Uterus (tissue), 2 donors: Measurements from ENCODE around the gene ST6GALNAC2.

Experiments used
- POLR2A ChIP-seq, 2 donors: fragments of 450-650 bp; IDR thresholded peaks; one replicate each; pipeline ENCODE4 v1.6.1; 2016; ENCODE audit warnings: antibody characterized with exemption in 2 of 2, mild to moderate bottlenecking in 1 of 2, moderate library complexity in 1 of 2
- TF ChIP-seq, protein P1 (sequence below), 4 experiments: fragments of 200-600 bp in 2 of 4; fragments of 450-650 bp in 2 of 4; sonication (generic) in 2 of 4; IDR thresholded peaks; one replicate each; pipeline ENCODE4 v1.5.1; 2016 to 2019; ENCODE audit warnings: antibody characterized with exemption in 4 of 4, mild to moderate bottlenecking in 2 of 4, moderate library complexity in 1 of 4

DNA sequence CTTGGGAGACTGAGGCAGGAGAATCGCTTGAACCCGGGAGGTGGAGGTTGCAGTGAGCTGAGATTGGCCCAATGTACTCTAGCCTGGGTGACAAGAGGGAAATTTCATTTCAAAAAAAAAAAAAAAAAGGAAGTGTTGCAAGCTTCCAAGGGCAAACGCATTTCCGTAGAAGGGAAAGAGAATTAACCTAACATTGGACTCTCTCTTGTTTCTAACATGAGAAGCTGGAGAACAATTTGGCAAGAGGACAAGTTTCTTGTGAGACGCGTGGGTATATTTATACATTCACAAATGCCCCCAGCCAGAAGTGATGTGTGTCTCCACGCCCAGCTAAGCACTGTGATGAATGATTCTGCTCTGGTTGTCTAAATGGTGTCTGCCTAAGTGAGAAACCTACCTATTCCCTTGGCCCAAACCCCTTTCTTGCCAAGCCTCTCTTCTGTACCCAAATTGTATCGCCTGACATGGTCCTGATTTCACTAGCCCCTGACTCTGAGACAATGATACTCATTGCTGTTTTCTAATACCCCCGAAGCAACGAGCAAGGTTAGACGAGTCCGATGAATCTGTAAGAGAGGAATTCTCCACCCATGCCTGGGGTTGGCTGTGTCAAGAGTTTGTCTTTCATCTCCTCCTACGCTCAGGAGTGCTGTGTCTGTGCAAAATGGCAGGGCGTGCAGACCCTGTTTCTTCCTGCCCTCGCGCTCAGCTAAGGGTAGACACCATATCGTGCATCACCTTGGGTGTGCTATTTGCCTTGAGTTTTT, 14.2 kb upstream of the ST6GALNAC2 start:
- TF ChIP-seq, protein P1, sequence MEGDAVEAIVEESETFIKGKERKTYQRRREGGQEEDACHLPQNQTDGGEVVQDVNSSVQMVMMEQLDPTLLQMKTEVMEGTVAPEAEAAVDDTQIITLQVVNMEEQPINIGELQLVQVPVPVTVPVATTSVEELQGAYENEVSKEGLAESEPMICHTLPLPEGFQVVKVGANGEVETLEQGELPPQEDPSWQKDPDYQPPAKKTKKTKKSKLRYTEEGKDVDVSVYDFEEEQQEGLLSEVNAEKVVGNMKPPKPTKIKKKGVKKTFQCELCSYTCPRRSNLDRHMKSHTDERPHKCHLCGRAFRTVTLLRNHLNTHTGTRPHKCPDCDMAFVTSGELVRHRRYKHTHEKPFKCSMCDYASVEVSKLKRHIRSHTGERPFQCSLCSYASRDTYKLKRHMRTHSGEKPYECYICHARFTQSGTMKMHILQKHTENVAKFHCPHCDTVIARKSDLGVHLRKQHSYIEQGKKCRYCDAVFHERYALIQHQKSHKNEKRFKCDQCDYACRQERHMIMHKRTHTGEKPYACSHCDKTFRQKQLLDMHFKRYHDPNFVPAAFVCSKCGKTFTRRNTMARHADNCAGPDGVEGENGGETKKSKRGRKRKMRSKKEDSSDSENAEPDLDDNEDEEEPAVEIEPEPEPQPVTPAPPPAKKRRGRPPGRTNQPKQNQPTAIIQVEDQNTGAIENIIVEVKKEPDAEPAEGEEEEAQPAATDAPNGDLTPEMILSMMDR (IDR thresholded peaks at IDR 0.05), result no peak
- TF ChIP-seq POLR2A (IDR thresholded peaks at IDR 0.05), result no peak
